HG02870 (cell line): ENCODE data around the gene ZEB2.
A peak's percentile ranks its signal among the peaks of the same experiment; 100 is the strongest.

Experiments used
- ATAC-seq: cut with Tn5 transposase; IDR thresholded peaks from one replicate; pipeline ENCODE4 v1.9.1; 2021; ENCODE audit warnings: mild to moderate bottlenecking, moderate library complexity; ENCODE audit not compliant: unreplicated experiment

ZEB2 gene

DNA sequence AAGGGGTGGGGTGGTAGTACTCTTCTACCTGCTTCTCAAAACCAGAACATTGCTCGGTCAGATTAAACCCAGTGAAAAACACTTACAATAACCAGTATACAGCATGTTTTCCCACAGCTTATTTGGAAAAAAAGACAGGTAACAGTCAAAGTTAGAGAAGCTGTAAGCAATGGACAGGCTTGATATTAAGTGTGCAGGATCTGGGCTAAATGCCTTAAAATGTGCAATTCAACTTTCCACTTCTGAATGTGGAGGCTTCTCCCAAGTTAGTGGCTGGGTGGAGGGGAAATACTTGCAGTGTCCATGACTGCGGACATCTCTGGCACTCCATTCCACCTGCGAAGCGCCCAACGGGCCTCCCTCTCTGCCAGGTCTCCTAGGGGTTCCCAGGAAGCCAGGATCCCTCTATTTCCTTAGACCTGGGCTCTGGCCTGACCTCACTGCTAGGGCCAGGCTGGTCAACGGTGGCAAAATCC, 5.3 kb downstream of the ZEB2 start:
- no peak for ATAC-seq

DNA sequence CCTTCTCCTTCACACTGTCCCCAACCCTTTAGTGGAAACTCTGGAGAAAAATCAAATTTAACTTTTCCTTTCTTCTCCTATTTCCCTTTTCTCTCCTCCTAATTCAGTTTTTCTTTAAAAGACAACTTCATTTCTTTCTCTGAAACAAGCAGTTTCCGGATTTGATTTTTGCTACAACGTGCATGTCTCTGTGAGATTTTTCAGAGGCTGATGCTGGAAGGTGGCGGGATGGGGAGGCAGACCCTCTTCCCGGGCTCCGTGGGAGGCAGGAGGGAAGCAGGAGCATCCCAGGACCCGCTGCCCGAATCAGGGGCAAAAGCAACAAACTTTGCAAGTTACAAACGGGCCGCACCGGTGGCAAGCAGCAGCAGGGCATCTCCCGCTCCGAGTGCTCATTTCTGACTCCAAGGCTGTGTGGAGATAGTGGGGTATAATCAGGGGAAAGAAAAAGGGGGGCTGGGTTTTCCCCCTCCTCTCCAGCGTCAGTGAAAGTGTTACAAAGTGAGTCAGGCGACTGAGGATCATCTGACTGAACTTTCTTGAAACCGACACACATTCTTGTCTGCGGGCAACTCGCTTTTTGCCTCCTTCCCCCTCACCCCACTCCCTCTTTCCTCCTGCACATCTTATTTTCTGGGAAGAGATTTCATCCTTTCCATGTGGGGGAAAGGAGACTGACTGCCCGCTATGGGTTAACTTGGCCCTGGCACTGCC, 6.4 kb downstream of the ZEB2 start:
- ATAC-seq, result no peak

DNA sequence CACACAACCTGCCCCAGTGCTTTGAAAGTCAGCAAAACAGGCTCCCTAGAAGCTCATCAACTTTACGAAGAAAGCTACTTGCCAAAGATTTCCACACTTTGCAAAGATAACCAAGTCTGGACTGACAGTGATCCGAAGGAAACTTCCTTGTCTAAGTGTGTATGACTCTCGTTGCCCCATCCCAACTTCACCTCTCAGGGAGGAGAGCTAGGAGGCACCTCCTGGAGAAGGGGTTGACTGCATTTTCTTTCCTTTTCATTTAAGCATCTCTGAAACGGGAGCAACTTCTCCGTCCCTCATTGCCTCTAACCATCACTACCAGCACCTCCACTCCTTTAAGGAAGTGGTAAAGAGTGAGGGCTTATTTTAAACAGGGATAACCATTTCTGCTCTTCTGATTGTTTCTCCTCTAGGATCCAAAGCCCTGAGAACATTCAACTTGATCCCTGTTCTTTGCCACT, 7.0 kb downstream of the ZEB2 start:
- no peak for ATAC-seq

DNA sequence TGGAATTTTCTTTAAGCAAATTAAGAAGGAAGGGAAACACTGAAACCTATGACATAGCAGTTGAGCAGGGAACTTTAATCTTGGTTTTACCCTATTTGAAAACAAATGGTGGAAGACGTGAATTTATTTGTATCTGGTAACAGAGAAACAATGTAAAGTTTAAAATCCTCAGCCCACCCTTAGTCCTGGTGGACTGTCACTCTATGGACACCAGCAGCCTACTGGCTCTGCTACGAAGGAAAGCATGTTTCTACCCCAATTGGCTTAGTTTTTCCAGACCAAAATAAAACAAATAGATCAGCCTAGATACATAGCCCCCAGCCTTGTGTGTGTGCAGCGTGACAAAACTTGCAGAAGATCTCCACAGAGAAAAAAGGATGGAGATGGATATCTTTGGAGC, 7.4 kb downstream of the ZEB2 start:
- ATAC-seq, result no peak

DNA sequence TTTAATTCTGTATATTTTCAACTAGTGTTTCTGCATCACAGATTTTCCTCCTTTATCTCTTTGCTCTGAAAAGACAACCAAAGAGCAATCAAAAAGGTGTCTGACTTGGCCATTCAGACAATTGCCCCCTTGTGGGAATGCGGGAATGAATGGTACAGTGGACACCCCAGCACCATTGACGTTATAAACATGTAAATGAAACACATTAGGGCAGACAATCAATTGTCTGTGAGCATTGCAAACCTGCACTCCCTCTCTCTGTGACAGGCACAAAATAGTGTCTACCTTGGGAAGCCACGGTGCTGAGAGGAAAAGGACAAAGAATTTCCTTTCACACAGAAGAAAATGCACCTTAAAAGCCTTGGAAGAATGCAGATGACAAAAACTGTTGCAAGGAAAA, 8.0 kb downstream of the ZEB2 start:
- ATAC-seq, result no peak

DNA sequence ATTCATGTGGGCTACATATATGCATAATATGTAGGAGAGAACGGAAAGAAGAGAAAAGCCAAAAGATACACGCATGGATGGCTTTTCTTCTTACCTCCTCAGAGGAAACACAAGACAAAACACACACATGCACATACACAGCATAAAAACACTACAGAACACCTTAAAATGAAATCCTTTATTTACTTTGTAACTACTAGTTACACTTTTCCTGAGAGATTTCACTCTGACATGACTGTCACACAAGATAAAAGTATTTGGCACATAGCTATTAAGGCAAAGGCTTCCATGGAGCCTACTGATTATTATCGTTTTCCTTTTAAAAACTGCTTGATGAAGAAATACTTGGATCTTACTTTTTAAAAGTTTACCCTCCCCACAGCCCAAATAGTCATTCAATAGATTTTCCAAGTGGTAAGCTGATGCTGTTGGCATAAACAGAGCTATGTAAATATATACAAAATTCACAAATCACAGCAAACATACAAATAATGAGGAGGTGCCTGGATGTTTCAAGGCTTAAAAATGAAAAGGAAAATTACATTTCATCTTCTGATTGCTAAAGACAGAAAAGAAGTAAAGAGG, 8.6 kb downstream of the ZEB2 start:
- no peak for ATAC-seq

DNA sequence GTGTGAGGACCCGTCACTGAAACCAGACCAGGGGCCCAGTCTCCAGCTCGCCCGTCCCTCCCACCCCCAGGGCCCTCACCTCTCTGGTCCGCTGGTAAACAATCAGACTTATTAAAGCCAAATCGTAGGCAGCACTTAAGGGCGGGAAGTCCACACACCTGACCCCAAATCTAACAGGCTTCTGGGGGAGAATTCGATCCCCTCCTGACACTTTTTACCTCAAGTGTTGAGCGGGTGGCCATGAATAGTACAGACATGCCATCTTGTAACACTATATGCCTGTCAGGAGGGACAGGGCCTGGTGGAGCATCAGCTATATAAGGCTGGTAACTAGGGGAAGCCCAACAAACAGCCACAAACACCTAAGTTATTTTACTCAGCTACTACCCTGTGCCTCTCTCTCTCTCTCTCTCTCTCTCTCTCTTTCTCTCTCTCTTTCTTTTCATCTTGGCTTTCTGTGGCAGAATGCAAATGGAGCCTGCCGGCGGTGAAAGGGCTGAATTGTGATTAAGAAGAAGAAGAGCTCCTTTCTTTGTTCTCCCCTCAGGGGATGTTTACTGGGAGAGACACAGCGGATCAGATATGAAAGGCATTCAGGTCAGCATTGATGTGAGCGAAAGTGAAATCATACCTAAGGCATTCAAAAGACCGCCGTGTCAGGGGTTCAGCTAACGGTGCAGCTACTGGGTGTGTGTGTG, 9.5 kb downstream of the ZEB2 start:
- peak; percentile 74 for ATAC-seq

DNA sequence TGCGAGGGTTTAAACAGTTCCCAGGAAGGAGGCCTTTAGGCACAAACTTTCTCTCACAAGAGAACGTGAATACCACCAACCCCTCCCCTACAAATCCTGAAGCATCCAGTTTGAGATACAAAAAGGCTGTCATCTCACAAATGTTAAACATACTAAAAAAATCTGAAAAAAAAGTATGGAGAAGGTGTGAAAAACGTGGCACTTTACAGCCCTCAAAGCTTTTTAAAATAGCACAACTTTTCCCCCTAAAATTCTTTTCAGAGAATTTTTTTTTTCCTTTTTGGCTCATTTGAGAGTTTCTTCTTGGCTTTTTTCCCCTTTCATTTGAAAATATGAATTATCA, 10.1 kb downstream of the ZEB2 start:
- no peak for ATAC-seq

DNA sequence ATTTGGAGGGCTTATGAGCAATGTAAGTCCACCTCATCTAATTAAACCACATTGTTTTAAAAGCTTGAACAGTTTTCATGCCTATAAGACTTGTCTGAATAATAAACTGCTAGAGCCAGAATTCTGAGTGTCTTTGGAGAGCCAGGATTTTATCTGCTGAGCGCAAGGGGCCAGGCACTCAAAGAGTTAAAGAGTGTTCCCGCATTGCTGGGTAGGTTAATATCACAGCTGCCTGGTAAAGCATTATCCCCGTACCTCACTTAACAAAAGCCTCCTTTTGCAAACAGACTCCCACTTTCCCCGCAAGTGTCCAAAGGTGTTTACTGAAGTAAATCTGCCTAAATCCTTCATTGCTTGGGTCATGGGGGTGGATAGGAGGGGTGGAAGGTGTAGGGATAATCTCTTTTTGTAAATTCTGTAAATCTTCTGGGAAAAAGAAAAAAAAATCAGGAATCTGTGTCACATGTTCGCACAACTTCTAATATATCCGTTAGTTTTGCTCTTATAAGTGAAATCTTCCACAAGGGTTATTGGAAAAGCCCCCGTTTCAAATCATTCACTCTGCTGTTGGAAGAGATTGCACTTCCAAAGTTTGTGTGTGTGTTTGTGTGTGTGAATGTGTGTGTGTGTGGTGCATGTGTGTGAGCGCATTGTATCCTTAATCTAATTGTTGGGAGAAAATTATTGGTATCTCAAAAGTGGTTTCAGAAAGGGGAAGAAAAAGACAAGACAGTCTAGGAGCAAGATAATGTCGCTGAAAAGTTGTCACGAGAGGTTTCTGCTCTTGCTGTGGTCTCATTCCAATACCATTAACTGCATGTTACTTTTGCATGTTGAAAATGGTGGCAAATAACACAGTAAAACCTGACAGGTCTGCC, 10.7 kb downstream of the ZEB2 start:
- no peak for ATAC-seq

DNA sequence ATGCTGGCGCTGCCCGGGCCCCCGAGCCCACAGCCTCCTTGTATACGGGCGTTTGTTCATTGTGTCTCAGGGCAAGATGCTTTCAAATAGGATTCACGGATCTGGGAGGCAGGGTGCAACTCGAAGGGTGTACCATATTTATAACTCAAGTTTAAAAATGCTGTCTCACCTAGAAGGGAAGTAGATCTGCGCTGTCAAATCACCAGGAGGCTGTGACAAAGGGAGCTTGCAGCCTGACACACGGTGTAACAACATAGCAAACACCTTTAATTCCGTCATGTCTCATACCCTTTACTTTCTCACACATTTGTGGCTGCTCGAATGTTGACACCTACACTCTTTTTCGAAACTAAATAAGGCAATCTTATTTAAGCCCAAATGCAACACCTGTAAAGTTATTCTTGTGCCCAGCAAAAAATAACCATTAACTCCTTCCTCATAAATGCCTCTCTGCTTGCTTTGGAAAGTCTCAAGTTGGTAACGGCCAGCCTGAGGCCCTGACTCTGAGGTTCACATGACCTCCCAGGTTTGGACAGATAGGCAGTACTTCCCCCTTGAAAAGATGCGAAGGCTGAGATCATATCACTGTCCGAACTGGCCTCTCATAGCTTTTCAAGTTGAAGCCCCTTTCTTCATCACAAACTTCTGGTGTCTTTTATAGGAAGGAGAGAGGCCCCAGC, 11.6 kb downstream of the ZEB2 start:
- ATAC-seq, result no peak

DNA sequence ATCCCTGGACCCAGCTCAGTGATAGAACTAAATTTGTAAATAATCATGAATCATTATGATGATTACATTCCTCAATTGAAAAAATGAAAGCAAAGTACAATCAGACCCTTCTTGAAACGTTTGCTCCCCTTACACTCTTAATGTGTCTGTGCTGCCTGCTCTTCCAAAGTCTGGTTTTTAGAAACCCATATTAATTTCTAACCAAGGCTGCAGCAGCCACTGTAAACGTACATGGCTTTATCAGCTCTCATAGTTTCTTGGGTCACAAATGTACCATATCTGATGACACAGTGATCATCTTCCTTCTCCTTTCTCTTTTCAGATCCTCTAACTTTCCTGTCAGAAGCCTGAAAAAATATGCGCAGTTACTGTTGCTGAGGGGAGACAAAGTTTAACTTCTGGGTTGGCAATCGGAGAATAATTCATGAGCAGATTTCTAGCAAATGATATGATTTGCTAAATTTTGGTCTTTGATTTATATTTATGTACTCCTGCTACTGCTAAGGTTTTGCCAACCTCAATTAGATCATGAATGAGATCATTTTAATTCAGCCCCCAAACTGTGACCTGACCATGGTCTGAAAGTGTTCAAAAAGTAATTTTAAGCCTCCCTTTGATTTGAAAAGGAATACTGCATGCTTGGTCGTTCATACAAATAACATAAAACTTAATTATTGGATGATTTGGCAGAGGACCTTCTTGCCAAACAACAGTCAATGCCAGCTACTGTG, 12.3 kb downstream of the ZEB2 start:
- no peak for ATAC-seq

DNA sequence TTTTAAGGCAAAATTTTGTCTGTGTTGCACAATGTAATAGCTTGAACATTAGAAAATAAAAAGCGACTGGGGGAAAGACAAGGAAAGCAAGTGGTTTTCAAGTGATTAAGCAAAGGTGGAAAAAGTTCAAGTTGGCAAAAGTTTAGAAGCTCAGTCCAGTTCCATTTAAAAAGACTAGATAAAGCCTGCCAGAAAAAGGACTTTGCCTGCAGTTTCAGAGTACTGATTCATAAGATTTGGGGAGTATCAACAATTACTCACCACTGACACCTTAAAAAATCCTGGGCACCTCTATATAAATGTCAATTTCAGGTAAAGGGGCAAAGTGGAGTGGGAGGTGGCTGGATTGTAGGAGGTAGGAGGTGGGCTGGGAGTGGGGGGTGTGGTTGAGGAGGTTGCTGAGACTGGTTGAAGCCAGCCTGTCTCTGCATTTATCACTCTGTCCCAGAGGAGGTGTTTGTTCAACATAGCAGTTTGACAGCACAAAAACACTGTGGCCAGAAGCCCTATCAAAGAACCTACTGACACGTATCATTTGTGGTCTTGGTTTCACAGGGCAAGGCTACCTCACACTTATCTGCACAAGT, 14.6 kb downstream of the ZEB2 start:
- ATAC-seq, result no peak

DNA sequence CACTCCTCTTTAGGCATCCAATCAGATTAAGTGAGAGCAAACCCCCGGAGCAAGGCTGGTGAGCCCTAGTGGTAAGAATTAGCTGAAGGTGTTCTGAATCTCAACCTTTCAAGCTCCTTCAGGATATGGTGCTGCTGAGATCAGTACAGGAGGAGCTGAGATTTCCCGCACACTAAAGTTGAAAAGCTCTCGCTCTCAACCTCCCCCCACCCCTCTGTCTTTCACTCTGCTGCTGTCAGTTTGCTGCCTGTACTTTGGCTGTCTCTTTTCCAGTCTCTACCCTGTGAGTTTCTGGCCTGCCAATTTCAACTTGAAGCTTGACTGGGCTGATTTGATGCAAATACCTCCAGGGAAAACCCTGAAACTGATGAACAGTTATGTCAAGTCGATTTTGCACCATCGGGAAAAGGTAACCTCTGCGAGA, 15.7 kb downstream of the ZEB2 start:
- ATAC-seq, result no peak

DNA sequence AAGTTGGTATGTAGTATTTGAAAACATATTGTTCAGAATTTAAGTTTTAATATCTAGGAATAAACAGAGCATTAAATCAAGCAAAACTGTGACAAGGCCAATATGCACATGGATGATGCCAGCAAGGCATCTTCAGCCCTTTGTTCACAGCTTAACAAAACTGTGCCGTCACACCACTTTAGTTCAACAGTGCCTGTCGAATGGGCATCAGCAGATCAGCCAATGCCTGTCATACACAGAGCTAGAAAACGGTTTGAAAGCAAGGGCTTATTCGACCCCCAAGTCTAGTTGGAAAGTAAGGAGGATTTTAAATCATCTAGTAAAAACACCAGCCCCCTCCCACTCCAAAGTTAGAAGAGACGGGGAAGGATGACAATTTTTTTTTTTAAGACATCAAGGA, 16.7 kb downstream of the ZEB2 start:
- no peak for ATAC-seq

DNA sequence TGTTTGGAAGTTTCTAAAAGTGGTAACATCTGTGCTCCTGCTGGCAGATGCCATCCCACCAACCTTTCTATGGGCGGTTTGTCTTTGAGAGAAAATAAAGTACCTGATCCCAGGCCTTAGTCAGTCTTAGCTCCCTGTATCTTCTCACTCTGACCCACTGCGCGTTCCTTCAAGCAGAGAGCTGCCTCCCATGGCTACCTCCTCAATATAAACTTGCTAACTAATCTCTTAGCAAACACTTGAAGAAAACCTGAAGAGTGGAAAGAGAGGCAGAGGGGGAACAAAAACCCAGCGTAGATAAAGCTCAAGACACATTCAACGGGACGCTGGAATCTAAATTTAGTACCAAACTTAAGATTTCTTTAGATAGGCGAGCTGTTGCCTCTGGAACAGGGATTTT, 17.6 kb downstream of the ZEB2 start:
- no peak for ATAC-seq

DNA sequence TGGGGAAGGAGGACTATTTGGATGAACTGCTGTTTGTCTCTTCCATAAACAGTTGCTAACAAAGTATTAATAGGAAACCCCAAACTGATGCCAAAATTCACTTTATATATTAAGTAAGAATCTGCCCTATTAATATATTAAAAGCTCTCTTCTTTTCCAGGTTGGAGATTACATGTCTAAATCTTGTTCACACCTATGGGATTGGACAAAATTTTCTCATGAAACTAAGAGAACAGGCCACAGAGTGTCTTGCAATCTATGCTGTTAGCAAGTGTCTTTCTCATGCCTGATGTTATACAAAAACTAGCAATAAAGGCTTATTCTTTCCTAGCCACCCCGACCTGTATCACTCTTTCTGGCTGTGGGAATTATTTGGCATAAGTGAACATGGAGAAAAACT, 18.3 kb downstream of the ZEB2 start:
- no peak for ATAC-seq

DNA sequence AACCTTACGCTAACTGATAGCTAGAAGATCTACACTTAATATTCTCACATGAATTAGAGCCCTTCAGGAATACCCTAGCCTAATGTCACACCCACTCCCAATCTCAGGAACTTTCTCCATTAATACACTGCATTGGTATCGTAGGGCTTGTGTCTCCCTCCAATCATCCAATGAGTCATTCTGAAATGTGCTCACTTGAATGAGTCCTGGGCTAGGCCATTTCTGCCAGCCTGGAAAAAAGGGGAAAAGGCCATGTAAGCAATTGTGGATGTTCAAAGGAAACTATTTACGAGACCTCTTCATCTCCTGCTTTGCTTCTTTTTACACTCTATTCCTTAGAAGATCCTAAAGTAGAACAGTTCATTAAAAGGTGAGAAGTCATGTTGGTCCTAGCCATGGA, 18.8 kb downstream of the ZEB2 start:
- ATAC-seq, result no peak

DNA sequence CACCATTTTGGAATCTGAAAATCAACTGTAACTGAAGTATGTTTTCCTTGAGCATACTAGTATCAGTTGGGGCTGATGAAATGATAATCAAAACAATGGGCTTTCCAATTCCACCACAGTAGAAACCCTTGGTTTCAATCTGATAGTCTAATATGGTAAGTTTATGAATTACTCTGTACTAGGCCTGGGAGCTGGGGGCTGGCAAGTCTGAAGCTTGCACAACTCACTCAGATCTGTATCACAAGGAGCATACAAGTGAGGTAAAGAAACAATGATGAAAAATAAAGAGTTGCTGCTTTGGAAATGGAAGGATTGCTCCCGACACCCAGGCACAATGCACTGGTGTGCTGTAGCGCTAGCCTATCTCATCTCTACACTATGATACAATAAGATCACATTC, 19.4 kb downstream of the ZEB2 start:
- no peak for ATAC-seq

DNA sequence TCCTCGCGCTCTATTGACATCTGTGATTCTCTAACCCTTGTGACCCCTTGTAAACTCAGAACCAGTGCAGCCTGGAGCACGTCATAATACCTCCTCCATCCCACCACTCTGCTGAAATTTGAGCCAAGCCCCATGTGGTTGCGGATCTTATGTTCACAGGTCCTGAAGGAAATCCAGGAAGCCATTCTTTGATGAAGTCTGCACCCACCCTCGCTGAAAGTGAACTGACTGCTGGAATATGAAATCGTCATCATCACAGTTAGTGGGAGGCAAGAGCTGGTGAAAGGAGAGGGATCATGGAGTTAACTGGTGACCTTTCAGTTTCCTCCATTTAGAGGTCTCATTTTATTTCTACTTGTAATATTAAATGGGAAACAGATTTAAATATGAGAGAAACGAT, 21.6 kb downstream of the ZEB2 start:
- no peak for ATAC-seq
